ENCODE measurements around the gene CD6. TPM values are rescaled to one million over a fixed set of nuclear protein-coding genes. Genes with fewer than 3 reads are reported as not detected.

Gene CD6
- total and polyA plus RNA-seq, 2 of the 8 experiments (the other 6 are each of a cell fraction or from before 2014, with no cell fraction given), result 0.03 TPM; not detected in 1

DNA sequence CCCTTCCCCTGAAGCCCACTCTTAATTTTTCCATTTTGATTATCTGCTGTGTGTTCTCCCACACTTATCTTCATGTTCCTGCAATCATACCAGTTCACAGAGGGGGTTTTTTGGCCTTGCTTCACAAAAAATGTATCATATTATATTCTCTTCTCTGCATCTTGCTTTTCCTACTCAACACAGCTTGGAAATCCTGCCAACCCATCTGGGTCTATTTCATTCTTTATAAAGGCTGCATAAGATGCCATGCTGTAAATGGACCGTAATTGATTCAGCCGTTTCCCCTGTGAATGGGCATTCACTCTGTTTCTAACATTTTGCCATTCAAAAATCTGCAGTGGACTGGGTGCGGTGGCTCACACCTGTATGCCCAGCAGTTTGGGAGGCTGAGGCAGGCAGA lies 30.5 kb downstream of the CD6 start (continued):
- TF ChIP-seq TBP (IDR thresholded peaks at IDR 0.05; ENCODE audit: low read depth, low read length) (no peak), POLR2A (IDR thresholded peaks at IDR 0.05; ENCODE audit: control extremely low read depth in 1 of 2, low read depth in 2 of 2, low read length in 2 of 2) (no peak), TAF7 (optimal IDR thresholded peaks at IDR 0.05; ENCODE audit: borderline replicate concordance, low read depth, low read length) (no peak), ASH2L (IDR thresholded peaks at IDR 0.05; ENCODE audit: low read length) (no peak), POLR2AphosphoS5 (IDR thresholded peaks at IDR 0.05; ENCODE audit: low read depth, low read length) (no peak)

Data from H1 (cell line).